Suprapubic skin (tissue), 4 donors: ENCODE measurements around the gene CST3. TPM values are rescaled to one million over a fixed set of nuclear protein-coding genes. Genes with fewer than 3 reads are reported as not detected.
A peak's percentile ranks its signal among the peaks of the same experiment; 100 is the strongest.

Experiments used
- DNase-seq, 2 donors: peaks; one replicate each; pipeline ENCODE4 v3.0.0-alpha.2; 2019; ENCODE audit warnings: low spot score in 2 of 2
- H3K27ac ChIP-seq: fragments of 200-600 bp; sonication (generic); one replicate; pipeline ENCODE4 v1.5.1; 2019
- H3K27me3 ChIP-seq: fragments of 200-600 bp; sonication (generic); one replicate; pipeline ENCODE4 v1.5.1; 2019
- H3K36me3 ChIP-seq: fragments of 200-600 bp; sonication (generic); one replicate; pipeline ENCODE4 v1.5.1; 2019
- H3K4me1 ChIP-seq: fragments of 200-600 bp; sonication (generic); one replicate; pipeline ENCODE4 v1.5.1; 2019
- H3K4me3 ChIP-seq: fragments of 200-600 bp; sonication (generic); one replicate; pipeline ENCODE4 v1.5.1; 2019; ENCODE audit warnings: mild to moderate bottlenecking
- H3K9me3 ChIP-seq: fragments of 200-600 bp; sonication (generic); one replicate; pipeline ENCODE4 v1.5.1; 2019
- EP300 ChIP-seq: sonication (generic); formaldehyde crosslinking; IDR thresholded peaks from one replicate; pipeline ENCODE4 v1.6.1; 2017; ENCODE audit warnings: antibody characterized with exemption
- POLR2A ChIP-seq, 2 donors: fragments of 450-650 bp; IDR thresholded peaks; one replicate each; pipeline ENCODE4 v1.6.1; 2017; ENCODE audit warnings: antibody characterized with exemption in 2 of 2, mild to moderate bottlenecking in 2 of 2, moderate library complexity in 2 of 2
- POLR2AphosphoS5 ChIP-seq, 3 donors: sonication (generic); formaldehyde crosslinking; IDR thresholded peaks; one replicate each; pipeline ENCODE4 v1.6.1; 2017; ENCODE audit warnings: antibody characterized with exemption in 3 of 3
- WGBS: methylation state at CpG from one replicate; pipeline ENCODE4 v1.1.5; 2018; 5-methylcytosine and 5-hydroxymethylcytosine counted together
- total RNA-seq, 4 donors: library from RNA; depleted of rRNA; stranded (reverse); fragments of >200 nt; gene quantifications; one replicate each; pipeline ENCODE4 v1.1.0, GENCODE V29; 2016
- TF ChIP-seq, protein P1 (sequence below), 2 donors: fragments of 200-600 bp in 1 of 2; fragments of 450-650 bp in 1 of 2; sonication (generic) in 1 of 2; IDR thresholded peaks; one replicate each; pipeline ENCODE4 v1.5.1; 2016 to 2019; ENCODE audit warnings: antibody characterized with exemption in 2 of 2, mild to moderate bottlenecking in 1 of 2, moderate library complexity in 1 of 2

CST3 gene
- total RNA-seq, 4 donors from 2014 or later: 258 to 476 (median 386) TPM

DNA sequence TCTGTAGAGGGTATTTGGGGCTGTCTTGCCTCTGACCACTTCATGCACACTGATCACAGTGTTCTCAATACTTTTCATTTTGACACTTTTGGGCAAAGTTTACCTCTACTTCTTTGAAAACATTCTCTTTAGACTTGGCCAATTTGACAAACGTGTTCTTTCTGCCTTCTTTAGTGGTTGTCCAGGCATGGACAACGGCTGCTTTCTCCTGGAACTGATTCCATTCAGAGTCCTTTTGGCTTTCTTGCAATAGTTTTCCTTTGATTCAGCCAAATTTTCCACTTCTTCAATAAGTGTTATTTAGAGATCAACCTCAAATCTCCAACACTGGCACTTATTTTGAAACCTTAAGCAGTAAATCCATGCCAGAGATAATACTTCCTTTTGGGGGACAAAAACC, 25.4 kb downstream of the CST3 start:
- DNase-seq: no peak
- no peaks in the 10 kb centered on the region for H3K27me3 ChIP-seq
- H3K4me1 ChIP-seq: peaks cover 13% of the 10 kb centered on the region
- no peak overlapping the region for H3K27ac ChIP-seq
- H3K9me3 ChIP-seq: no peaks in the 10 kb centered on the region
- H3K36me3 ChIP-seq: no peaks in the 10 kb centered on the region
- 66% methylated on average over 2 of the region's 2 CpGs for WGBS
- H3K4me3 ChIP-seq: no peak overlapping the region
- TF ChIP-seq POLR2AphosphoS5 (IDR thresholded peaks at IDR 0.05) (no peak), POLR2A (IDR thresholded peaks at IDR 0.05) (no peak), EP300 (no peak)
- TF ChIP-seq, protein P1, sequence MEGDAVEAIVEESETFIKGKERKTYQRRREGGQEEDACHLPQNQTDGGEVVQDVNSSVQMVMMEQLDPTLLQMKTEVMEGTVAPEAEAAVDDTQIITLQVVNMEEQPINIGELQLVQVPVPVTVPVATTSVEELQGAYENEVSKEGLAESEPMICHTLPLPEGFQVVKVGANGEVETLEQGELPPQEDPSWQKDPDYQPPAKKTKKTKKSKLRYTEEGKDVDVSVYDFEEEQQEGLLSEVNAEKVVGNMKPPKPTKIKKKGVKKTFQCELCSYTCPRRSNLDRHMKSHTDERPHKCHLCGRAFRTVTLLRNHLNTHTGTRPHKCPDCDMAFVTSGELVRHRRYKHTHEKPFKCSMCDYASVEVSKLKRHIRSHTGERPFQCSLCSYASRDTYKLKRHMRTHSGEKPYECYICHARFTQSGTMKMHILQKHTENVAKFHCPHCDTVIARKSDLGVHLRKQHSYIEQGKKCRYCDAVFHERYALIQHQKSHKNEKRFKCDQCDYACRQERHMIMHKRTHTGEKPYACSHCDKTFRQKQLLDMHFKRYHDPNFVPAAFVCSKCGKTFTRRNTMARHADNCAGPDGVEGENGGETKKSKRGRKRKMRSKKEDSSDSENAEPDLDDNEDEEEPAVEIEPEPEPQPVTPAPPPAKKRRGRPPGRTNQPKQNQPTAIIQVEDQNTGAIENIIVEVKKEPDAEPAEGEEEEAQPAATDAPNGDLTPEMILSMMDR (IDR thresholded peaks at IDR 0.05): no peak

DNA sequence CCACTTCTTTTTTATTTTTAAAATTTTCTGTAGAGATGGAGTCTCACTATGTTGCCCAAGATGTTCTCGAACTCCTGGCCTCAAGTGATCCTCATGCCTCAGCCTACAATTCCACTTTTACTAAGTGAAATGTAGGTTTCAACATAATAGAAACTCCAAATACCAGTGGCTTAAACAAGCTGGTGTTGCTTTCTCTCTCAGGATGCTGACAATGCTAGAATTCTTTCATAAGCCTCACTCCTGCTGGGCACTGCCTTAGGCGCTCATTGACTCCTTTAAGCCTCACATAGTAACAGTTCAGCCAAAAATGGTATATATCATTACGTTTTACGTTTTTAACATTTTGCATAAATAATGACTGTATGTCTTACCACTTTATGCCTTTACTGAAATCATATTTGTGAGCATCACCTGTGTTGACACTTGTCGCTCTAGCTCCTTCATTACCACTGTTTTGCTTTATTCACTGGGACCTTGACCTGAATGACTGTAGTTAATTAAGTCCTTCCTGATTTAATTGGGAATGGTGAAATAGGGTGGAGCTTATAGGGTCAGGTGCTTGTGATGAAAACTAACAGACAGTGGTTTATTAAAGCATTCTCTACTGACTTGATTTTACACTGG, 28.2 kb downstream of the CST3 start:
- no peak overlapping the region for H3K27ac ChIP-seq
- no peaks in the 10 kb centered on the region for H3K9me3 ChIP-seq
- TF ChIP-seq POLR2A (IDR thresholded peaks at IDR 0.05) (no peak), EP300 (no peak), POLR2AphosphoS5 (IDR thresholded peaks at IDR 0.05) (no peak)
- TF ChIP-seq, protein P1 (IDR thresholded peaks at IDR 0.05): no peak
- H3K4me1 ChIP-seq: peaks cover 16% of the 10 kb centered on the region
- 85% methylated on average over 5 of the region's 5 CpGs for WGBS
- no peak for DNase-seq
- H3K27me3 ChIP-seq: no peaks in the 10 kb centered on the region
- H3K36me3 ChIP-seq: no peaks in the 10 kb centered on the region
- H3K4me3 ChIP-seq: no peak overlapping the region

DNA sequence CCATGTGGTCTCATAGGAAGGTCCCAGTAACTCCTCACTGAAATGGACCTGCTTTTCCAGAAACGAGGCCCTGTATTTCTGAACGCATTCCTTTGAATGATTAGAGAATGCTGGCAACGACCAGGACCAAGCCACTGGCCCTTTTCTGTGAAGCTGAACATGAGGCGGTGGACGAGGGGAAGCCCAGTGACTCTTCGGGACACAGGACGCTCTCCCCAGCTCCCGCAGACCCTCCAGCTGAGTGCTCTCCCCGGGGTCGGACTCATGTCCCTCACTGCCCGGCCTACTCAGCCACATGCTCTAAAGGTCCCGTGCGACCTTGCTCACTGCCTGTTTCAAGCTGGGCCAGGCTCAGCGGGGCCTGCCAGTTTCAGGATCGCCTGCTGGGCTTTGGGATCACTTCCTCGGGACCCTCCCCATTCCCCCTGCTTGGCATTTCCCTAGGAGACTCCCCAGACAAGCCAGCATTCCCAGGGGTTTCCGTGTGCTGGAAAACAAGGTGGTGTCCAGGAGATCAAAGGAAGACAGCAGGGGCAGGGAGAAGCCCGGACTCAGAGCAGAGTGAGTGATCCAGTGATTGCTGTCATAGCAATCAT, 29.4 kb downstream of the CST3 start:
- no peak for DNase-seq
- Histone ChIP-seq H3K4me3 (no peak overlapping the region), H3K36me3 (no peaks in the 10 kb centered on the region), H3K4me1 (peaks cover 7% of the 10 kb centered on the region), H3K9me3 (no peaks in the 10 kb centered on the region), H3K27me3 (no peaks in the 10 kb centered on the region), H3K27ac (no peak overlapping the region)
- TF ChIP-seq EP300: no peak
- TF ChIP-seq, protein P1 (IDR thresholded peaks at IDR 0.05): no peak
- no peak for TF ChIP-seq POLR2A (IDR thresholded peaks at IDR 0.05)
- TF ChIP-seq POLR2AphosphoS5 (IDR thresholded peaks at IDR 0.05): no peak
- 80% methylated on average over 15 of the region's 18 CpGs for WGBS

DNA sequence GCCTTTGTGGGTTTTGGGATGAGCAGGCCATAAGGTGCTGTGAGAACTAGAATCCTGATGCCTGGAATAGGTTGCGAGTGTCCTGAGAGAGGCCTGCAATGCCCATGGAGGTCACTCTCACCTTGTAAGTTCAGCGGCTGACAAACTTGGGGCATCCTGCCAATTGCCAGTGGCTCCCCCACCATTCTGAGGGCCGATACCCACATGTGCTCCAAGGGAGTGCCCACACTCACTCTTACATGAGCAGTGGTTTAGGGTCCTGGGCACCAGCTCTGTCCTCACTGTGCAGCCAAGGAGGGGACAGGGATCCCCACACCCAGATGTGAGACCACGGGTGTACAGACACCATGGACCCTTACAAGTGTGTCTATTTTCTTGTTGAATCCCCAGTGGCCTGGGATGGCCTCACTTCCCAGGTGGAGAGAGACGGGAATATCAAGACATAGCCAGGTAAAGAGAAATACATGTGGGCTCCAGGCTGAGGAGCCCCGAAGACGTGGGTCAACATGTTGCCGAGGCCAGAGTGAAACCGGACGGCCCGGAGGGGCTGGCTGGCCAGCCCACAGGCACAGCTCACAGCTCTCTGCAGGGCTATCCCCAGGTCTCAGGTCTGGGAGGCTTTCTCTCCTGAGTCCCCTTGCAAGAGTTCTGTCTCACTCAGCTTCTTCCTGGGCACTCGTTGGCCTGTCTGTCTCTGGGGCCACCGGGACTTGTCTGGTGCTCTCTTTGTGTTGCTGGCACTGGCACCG, 30.1 kb downstream of the CST3 start:
- WGBS: 96% methylated on average over 11 of the region's 14 CpGs
- Histone ChIP-seq H3K4me3 (no peak overlapping the region), H3K9me3 (no peaks in the 10 kb centered on the region), H3K27ac (no peak overlapping the region), H3K36me3 (no peaks in the 10 kb centered on the region), H3K27me3 (no peaks in the 10 kb centered on the region), H3K4me1 (peaks cover 4% of the 10 kb centered on the region)
- DNase-seq: no peak
- no peak for TF ChIP-seq EP300
- no peak for TF ChIP-seq POLR2AphosphoS5 (IDR thresholded peaks at IDR 0.05)
- TF ChIP-seq POLR2A (IDR thresholded peaks at IDR 0.05): no peak
- TF ChIP-seq, protein P1 (IDR thresholded peaks at IDR 0.05): no peak

DNA sequence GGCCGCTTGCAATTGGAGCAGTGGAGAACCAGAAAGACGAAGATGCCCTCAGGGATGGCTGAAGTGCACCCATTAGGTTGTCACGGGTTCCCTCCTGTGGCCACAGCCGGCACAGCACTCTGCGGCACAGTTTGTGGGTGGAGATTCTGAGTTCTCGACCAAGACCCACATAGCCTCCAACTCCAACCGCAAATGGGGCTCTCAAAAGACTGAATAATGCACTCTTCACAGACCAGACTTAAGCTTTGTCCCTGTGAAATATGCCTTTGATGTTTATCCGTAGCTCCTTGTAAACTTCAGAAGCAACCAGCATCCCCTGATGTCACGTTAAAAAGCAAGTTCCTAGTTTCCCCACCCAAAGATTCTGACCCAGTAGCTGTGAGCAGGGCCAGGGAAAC, 31.1 kb downstream of the CST3 start:
- peak in 1 of 2 donors; percentile 81 for DNase-seq
- no peak for TF ChIP-seq POLR2AphosphoS5 (IDR thresholded peaks at IDR 0.05)
- TF ChIP-seq, protein P1 (IDR thresholded peaks at IDR 0.05): peak; percentile 76 to 86

More for the DNA sequence above, 31.1 kb downstream of the CST3 start:
- Histone ChIP-seq H3K9me3 (no peaks in the 10 kb centered on the region), H3K27ac (no peak overlapping the region), H3K27me3 (no peaks in the 10 kb centered on the region), H3K4me1 (peaks cover 4% of the 10 kb centered on the region), H3K36me3 (no peaks in the 10 kb centered on the region), H3K4me3 (no peak overlapping the region)
- WGBS: 10% methylated on average over 9 of the region's 9 CpGs
